IPS-18a (cell line): ENCODE measurements around the gene LRP1.

Experiments used
- H3K27ac ChIP-seq: one replicate; pipeline ENCODE4 v1.5.1; 2013; ENCODE audit warnings: low read length
- H3K27me3 ChIP-seq: one replicate; pipeline ENCODE4 v1.6.1; 2013; ENCODE audit warnings: mild to moderate bottlenecking, low read length; ENCODE audit not compliant: control insufficient read depth, insufficient read depth
- H3K36me3 ChIP-seq: one replicate; pipeline ENCODE4 v1.6.1; 2013; ENCODE audit warnings: low read depth, low read length; ENCODE audit not compliant: control insufficient read depth
- H3K4me1 ChIP-seq: one replicate; pipeline ENCODE4 v1.6.1; 2013; ENCODE audit warnings: low read depth, low read length; ENCODE audit not compliant: control insufficient read depth
- H3K4me3 ChIP-seq: one replicate; pipeline ENCODE4 v1.5.1; 2013; ENCODE audit warnings: low read length
- H3K9ac ChIP-seq: one replicate; pipeline ENCODE4 v1.6.1; 2013; ENCODE audit warnings: mild to moderate bottlenecking, low read length, moderate library complexity
- H3K9me3 ChIP-seq: one replicate; pipeline ENCODE4 v1.6.1; 2013; ENCODE audit warnings: low read depth, low read length; ENCODE audit not compliant: control insufficient read depth

The LRP1 gene

GRCh38 chr12:57215065-57215464, 86.8 kb downstream of the LRP1 start:
- Histone ChIP-seq H3K4me3 (no peak overlapping the region), H3K27me3 (peaks cover 66% of the 10 kb centered on the region), H3K9ac (no peak overlapping the region), H3K27ac (no peak overlapping the region), H3K4me1 (peaks cover 22% of the 10 kb centered on the region), H3K36me3 (peaks cover 10% of the 10 kb centered on the region), H3K9me3 (peaks cover 4% of the 10 kb centered on the region)

GRCh38 chr12:57215668-57216013, 87.4 kb downstream of the LRP1 start:
- Histone ChIP-seq H3K9ac (no peak overlapping the region), H3K27ac (no peak overlapping the region), H3K4me3 (peak overlapping the region; percentile 0), H3K36me3 (peaks cover 8% of the 10 kb centered on the region), H3K4me1 (peaks cover 24% of the 10 kb centered on the region), H3K9me3 (peaks cover 4% of the 10 kb centered on the region), H3K27me3 (peaks cover 72% of the 10 kb centered on the region)

- peaks cover 4% of the 10 kb centered on the region for H3K9me3 ChIP-seq
- H3K27ac ChIP-seq: no peak within 1 kb of the TSS
- H3K27me3 ChIP-seq: peaks cover 78% of the 10 kb centered on the region
- H3K9ac ChIP-seq: no peak within 1 kb of the TSS
- H3K4me1 ChIP-seq: peaks cover 27% of the 10 kb centered on the region
- H3K36me3 ChIP-seq: peaks cover 2% of the 10 kb centered on the region
- peak within 1 kb of the TSS; percentile 51 for H3K4me3 ChIP-seq
These were observed 88.0 kb downstream of the LRP1 start, which contains the start of gene NXPH4 for GRCh38 chr12:57216014-57216911. Gene NXPH4, plus strand, starts transcription at chr12:57216794. Its CDS starts 176 bp downstream, at chr12:57216970.

DNA sequence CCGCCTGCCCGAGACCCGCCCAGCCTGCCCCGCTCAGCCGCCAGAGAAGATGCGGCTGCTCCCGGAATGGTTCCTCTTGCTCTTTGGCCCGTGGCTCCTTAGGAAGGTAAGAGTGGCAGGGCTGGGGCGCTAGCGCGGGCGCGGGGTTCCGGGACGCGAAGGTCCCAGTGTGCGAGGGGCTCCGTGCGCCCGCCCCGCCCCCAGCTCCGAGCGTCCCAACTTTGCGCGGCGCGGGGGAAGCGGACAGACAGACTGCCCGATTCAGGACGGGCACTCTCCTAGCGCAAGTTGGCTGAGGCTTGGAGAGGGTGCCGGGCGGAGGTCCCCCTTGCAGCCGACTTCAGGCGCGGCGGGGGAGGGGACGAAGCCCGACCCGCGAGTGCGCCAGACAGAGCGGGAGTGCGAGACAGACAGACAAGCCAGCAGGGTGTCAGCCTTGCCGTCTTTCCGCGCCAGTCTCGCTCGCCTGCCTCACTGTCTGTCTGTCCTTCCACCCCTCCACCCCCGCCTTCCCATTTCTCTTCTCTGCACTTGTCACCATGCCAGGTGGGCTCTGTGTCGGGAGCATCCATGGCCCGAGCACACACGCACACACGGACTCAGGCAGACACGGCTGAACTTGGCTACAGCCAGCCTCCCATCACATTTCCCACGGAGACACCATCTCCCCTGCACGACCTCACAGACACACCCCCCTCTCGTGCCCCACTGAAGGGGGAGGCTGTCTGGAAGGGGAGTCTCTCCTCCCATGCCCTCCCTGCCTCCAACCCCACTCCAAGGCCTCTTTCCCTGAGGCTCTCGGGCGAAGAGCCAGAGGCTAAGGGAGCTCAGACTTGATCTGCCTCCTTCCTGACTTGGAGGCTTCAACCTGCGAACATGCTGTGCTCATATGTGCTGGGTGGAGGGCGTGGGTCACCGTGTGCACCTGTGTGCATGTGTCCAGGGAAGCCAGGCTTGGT, 88.9 kb downstream of the LRP1 start:
- H3K4me1 ChIP-seq: peaks cover 31% of the 10 kb centered on the region
- H3K27me3 ChIP-seq: peaks cover 88% of the 10 kb centered on the region
- peaks cover 4% of the 10 kb centered on the region for H3K9me3 ChIP-seq
- no peak overlapping the region for H3K27ac ChIP-seq
- H3K9ac ChIP-seq: no peak overlapping the region
- no peaks in the 10 kb centered on the region for H3K36me3 ChIP-seq
- peak overlapping the region; percentile 51 for H3K4me3 ChIP-seq

GRCh38 chr12:57218030-57218853, 90.0 kb downstream of the LRP1 start:
- no peaks in the 10 kb centered on the region for H3K36me3 ChIP-seq
- peaks cover 4% of the 10 kb centered on the region for H3K9me3 ChIP-seq
- no peak overlapping the region for H3K27ac ChIP-seq
- peaks cover 34% of the 10 kb centered on the region for H3K4me1 ChIP-seq
- peaks cover 98% of the 10 kb centered on the region for H3K27me3 ChIP-seq
- no peak overlapping the region for H3K4me3 ChIP-seq
- H3K9ac ChIP-seq: no peak overlapping the region

DNA sequence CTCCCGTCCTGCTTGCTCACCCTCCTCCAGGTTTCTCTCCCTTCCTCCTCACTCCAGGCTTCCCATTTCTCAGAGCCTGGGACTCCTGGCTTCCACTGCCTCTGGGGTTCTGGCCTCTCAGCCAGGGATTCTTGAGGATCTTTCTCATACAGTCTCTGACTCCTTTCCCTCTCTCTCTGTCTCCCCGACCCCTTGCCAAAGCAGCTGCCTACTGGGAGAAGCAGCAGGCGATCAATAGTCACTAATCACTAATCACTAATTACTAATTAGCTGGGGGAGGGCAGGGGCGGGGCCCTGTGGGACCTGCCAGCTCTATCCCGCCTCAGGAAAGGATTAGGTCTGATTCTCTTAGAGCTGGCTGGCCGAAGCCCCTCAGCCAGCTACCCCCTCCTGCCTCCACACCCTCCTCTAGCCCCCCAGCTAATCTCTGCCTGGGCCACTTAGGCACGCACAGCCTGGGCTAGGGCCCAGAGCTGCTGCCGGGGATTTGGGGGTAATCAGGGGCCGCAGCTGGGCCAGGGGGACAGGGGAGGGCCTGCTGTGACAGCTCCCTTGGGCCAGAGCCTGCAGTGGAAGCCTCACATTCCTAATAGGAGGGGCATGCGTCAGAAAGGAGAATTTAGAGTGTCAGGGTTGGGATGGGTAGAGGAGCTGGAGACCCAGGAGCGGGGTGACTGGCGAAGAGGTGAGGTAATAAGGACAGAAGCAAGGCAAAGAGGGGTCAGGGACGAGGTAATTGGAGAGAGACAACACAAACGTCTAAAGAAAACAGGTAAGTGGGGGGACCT, 91.1 kb downstream of the LRP1 start:
- Histone ChIP-seq H3K9ac (no peak overlapping the region), H3K36me3 (no peaks in the 10 kb centered on the region), H3K4me3 (peak overlapping the region; percentile 9), H3K27me3 (peaks cover 99% of the 10 kb centered on the region), H3K9me3 (peaks cover 4% of the 10 kb centered on the region), H3K4me1 (peaks cover 24% of the 10 kb centered on the region), H3K27ac (no peak overlapping the region)

DNA sequence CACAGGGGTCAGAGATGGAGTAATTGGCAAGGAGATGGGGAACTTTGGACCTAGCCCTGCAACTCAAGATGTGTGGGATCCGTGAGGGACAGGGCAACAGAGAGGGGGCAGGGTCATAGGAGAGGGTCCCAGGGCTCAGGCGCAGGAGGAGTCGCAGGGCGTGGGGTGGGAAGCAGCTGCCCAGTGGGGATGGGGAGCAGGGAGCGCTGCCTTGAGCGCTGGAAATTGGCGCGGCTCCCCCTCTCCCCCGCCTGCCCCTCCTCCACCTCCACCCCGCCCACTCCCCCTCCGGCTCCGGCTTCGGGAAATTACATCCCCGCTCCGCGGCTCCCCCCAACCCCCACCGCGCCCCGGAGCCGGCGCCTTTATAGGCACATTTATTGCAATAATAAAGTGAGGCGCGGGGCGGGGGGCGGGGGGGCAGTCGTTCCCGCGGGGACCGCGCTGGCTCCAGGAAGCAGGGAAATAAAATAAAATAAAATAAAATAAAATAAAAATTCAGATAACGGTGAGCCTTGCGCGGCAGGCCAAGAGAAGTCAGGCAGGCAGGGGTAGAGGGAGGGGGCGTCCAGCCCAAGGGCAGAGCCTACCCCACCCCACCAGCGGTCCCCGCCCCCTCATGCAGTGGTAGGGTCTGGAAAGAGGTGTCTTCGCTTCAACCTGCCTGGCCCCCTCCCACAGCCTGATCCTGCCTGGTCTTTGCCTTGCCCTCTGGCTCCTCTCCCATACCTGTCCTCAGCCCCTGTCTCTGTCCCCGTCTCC, 91.9 kb downstream of the LRP1 start:
- Histone ChIP-seq H3K27me3 (peaks cover 99% of the 10 kb centered on the region), H3K36me3 (no peaks in the 10 kb centered on the region), H3K27ac (no peak overlapping the region), H3K9me3 (peaks cover 4% of the 10 kb centered on the region), H3K4me3 (peak overlapping the region; percentile 9), H3K9ac (no peak overlapping the region), H3K4me1 (peaks cover 19% of the 10 kb centered on the region)

GRCh38 chr12:57220770-57221168, 92.5 kb downstream of the LRP1 start:
- Histone ChIP-seq H3K4me1 (peaks cover 20% of the 10 kb centered on the region), H3K9ac (no peak overlapping the region)

DNA sequence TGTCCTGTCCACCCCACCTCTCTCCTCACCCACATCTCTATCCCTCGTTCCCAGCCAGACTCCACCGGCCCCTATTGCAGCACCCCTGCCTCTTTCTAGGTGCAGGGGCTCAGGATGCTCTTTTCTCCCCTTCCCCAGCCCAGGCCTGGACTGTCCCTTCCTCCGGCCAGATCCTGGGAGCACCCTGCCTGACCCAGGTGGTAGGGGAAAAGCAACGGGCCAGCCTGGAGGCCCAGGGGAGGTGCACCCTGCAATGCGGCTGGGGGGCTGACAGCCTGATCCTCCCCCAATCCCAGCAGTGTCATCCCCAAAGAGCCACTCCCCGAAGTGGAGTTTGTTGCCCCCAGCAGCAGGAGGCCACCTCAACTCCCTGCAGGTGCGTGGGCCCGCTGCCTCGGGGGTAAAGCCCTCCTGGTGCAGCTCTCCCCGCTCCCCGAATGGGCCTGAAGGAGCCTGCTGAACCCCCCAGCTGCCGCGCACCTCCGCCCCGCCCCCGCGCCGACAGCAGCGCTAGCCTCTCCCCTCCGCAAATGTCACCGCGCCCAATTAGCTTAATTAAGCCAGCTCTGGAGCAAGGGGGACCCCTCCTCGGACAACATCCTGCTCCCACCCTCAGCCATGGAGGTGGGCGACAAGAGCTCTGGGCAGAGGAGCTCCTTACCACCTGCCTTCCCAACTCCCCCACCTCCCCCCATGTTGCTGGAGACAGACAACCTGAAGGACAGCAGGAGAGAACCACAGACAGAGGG, 93.1 kb downstream of the LRP1 start:
- no peak overlapping the region for H3K27ac ChIP-seq
- H3K27me3 ChIP-seq: peaks cover 99% of the 10 kb centered on the region
- H3K9me3 ChIP-seq: no peaks in the 10 kb centered on the region
- H3K9ac ChIP-seq: no peak overlapping the region
- H3K36me3 ChIP-seq: no peaks in the 10 kb centered on the region
- H3K4me3 ChIP-seq: peak overlapping the region; percentile 30
- H3K4me1 ChIP-seq: peaks cover 23% of the 10 kb centered on the region

More at GRCh38 chr12:57220770-57221168, 92.5 kb downstream of the LRP1 start:
- no peaks in the 10 kb centered on the region for H3K36me3 ChIP-seq
- peaks cover 99% of the 10 kb centered on the region for H3K27me3 ChIP-seq
- H3K27ac ChIP-seq: no peak overlapping the region
- no peaks in the 10 kb centered on the region for H3K9me3 ChIP-seq
- H3K4me3 ChIP-seq: no peak overlapping the region
